ENCODE data around the gene CDH4.
"Not testable (repeated sequence)": the region's sequence is repeated elsewhere in the genome, so short reads cannot be mapped to it uniquely, and the experiment has no call there.

The CDH4 gene

DNA sequence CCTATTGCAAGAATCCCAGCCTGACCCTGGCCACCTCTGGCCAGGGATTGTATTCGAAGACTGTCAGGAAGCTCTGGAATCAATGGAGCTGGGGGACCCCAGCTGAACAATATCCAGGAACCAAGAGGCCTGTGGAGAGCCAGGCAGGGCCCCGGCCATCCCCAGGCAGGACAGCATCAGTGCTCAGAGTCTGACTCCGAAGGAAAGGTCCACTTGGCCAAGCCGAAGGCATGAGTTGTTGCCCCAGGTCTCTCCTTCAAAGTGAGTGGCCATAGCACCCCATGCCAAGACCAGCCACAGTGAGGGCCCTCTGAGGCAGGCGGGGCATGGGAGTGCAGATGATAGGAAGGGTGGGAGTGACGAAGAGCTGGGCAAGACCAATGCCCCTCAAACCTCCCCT is 193.1 kb downstream of the CDH4 start:
- DNase-seq, result no peak

DNA sequence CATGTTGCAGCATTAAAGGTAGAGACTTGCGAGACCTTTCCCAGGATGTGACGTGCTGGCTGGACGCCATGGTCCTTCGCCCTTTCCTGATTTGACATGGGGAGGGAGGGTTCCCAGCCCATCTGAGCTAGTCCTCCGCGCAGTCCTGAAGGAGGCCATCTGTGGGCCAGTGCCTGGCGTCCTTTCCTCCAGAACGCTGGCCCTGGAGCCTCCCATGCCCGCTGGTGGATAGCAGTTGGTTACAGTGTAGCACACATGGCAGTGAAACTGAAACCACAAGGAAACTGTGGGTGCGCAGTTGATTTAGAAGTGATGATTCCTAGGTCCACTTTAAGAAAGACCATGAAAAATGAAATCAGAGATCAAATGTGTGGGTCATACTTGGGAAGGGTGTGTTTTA is 193.7 kb downstream of the CDH4 start:
- no peak for DNase-seq

DNA sequence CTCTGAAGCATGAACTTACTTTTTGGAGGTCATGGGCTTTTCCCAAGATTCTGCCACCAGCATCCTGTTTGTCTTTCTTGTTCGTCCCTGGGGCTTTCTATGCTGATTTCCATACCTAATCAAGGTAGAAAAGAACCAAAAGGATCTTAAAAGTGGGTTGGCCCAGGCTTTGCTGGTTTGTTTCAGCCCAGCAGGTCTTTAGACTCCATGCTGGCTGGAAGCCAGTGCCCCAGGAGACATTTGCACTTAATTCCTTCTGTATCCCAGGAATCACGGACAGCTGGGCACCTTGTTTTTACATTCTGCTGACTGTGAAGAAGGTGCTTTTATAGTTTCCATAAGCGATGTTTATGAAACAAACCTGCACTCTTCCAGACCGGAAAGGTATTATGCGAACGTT is 195.9 kb downstream of the CDH4 start:
- DNase-seq, result no peak

DNA sequence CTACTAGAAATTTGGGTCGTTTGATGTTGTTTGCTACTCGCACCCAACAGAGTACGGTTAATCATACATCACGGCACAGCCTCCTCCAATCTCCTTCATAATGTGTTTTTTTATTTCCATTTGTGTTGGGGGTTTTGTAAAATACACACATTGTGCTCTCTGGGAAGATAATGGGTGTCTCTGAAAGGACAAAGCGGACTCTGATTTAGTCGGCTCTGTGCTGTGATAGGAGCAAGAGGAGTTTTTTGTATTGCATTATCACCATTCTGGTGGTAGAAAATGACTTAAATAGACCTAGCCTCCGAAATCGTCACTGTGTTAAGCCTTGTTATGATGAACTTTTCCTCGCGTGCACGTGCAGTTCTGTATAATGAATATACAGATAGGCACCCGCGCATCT is 196.3 kb downstream of the CDH4 start:
- DNase-seq, result no peak

DNA sequence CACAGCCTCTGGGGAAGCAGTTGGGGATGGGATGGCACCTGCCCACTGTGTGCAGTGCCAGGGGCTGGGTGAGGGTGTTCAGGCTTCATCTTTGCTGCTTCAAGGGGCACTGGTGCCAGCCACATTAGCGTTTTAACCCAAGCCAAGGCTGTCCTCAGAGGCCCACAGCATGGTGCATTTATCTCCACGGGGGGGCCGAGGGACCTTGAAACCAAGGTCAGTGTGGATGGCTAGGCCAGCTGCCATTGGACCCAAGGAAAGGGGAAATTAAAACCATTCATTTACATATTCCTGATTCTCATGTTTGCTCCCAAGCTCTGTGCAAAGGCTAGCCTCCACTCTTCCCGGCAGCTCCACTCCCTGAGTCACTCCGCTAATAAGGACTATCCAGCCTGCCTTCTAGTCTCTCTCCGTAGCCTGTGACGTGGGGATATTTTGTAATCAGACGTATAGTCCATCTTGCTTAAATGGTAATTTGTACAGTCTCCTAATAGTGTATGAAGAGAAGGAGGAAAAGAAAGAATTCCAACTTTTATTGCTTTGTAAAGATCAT is 197.1 kb downstream of the CDH4 start:
- DNase-seq, result no peak

DNA sequence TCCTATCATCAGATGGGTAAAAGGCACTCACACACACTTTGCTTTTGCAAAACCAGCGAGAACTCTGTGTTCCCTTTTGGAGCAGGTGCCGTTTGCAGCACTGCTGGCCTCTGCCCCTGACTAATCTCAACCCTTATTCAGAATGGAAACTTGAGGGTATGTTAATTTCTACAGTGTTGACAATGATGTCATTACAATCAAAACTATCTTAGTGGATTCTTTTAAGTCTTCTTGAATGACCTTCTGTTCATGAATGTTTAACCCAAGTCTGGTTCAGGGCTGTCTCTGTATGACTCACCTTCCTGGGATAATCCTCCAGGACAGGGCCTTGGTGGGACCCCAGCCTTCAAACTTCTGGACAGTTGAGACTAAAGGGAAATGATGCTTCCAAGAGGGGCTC is 197.9 kb downstream of the CDH4 start:
- no peak for DNase-seq

DNA sequence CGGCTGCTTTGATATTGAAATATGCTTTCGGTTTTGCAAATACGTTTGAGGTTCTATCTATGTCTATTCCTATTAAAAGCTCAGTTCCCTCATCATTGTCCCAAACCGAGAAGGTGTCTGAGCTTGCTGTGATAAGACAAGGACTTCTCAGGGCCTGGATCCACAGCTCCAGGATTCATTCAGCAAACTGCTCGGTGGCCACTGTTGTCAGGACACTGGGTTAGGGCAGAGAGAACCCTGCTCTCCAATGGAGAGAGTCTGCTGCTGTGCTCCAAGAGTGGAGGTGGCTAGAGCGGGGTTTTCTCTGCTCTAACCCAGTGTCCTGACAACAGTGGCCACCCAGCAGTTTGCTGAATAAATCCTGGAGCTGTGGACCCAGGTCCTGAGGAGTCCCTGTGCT is 198.5 kb downstream of the CDH4 start:
- DNase-seq, result no peak

DNA sequence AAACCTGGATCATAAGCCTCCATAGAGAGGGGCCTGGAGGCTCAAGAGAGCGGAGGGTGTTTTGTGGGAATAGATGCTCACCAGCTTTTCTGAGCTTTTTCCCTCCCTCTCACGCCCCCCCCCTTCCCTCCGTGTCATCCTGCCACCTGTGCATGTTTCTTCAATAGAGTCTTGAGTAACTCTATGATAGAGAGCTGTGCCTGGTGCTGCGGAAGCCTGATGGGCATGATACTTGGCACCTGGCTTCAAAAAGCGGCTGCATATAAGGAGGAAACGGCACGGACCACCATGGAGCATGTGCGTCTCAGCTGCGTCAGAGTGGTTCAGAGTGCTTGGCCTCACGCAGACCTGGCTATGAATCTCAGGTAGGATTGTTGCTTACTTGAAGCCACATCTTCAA is 198.9 kb downstream of the CDH4 start:
- DNase-seq, result no peak

DNA sequence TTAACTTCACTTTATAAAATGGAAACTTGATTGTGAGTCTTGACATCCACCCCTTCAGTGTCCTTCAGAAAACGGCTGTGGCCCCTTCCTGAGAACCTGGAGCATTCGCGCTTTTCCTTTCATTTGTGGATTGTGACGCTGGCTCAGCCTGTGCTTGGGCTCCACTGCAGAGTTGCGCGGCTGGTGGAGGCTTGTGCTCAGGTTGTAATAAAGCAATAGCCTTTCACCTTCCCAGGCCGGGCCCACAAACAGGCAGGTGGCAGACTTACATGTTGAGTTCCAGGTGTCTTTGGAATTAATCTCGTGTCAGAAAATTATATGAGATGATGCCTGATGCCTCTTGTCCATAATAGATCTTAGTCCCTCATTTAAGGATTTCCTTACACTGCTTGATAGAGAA is 199.9 kb downstream of the CDH4 start:
- DNase-seq, result no peak

DNA sequence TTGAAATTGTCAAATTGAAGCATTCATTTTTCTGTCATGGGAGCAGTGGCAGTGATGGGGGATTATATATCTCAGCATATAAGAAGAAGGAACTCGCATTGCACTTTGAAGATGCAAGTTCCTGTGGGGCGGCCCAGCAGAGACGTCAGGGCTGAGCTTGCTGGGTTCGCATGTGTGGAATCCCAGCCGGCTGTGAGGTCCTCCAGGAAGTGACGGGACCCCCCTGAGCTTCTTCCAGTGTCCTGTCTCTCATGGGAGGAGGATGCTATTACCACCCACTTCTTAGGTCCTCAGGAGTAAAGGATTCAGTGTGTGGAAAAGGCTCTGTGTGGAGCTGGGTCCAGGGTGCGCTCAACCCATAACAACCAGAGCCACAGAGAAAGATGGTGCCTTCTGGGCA is 201.2 kb downstream of the CDH4 start:
- no peak for DNase-seq

DNA sequence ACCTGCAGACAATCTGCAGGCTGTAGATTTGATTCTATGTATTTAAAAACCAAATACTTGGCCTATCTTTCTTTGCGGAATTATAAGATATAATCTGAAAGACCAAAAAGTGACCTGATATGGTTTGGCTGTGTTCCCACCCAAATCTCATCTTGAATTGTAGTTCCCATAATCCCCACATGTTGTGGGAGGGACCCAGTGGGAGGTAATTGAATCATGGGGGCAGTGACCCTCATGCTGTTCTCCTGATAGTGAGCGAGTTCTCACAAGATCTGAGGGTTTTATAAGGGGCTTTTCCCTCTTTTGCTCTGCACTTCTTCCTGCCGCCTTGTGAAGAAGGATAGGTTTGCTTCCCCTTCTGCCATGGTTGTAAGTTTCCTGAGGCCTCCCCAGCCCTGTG is 201.6 kb downstream of the CDH4 start:
- DNase-seq, result not testable (repeated sequence)

DNA sequence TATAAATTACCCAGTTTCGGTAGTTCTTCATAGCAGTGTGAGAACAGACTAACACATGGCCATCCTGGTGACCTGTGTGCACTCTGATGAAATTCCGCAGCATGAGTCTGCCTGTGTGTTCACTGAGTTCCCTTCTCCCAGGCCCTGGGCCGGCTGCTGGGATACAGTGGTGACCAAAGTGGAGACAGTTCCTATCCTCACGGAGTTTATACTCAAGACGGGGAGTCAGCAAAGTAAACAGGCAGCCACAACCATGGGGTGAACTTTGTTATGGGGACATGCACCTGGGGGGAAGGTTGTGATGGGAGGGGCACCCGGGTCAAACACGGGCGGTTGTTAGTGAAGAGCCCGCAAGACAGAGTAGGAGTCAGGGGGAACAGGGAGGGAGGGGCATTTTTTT is 202.0 kb downstream of the CDH4 start:
- DNase-seq, result no peak

DNA sequence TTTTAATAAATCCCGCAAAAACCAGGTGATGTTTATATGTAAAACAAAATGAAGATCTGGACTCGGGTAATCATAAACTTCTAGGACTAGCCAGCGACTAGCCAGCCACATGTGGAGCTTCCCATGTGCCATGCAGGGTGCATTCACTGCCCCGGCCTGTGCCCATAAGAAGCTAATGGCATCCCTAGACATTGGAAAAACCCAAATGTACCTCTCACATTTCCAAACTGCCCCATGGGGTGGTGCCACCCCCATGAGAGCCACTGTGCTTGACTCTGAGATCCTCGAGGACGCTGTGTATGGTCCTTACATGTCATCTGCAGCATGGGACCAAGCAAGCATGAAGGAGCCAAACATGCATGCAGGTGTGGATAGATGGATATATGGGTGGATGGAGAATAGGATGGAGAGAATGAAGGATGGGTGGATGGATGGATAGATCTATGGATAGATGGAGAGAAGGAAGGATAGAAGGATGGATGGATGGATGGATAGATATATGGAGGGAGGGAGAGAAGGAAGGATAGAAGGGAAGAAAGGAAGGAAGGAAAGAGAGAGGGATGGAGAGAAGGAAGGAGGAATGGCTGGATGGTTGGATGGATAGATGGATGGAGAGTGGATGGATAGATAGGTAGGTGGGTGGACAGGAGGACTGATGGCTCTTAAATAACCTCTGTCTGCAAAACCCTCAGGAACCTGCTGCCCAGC is 203.6 kb downstream of the CDH4 start:
- no peak for DNase-seq

DNA sequence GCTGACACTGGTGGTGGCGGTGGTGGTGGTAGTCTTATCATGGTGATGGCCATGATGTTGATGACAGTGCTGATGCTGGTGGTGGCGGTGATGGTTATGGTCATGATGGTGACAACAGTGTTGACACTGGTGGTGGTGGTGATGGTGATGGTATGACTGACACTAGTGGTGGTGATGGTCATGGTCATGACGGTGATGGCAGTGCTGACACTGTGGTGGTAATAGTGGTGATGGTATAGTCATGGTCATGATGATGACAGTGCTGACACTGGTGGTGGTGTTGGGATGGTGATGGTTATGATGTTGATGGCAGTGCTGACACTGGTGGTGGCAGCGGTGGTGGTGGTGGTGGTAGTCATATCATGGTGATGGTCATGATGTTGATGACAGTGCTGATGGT is 205.7 kb downstream of the CDH4 start:
- DNase-seq, result no peak

DNA sequence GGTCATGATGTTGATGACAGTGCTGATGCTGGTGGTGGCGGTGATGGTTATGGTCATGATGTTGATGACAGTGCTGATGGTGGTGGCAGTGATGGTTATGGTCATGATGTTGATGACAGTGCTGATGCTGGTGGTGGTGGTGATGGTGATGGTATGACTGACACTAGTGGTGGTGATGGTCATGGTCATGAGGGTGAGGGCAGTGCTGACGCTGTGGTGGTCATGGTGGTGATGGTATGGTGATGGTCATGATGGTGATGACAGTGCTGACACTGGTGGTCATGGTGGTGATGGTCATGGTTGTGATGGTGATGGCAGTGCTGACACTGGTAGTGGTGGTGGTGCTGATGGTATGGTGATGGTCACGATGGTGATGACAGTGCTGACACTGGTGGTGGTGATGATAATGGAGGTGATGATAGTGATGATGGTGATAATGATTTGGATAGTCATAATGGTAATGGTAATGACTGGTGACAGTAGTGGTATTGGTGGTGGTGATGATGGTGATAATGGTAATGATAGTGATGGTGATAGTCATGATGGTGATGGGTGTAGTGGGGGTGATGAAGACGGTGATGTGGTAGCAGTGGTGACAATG is 206.2 kb downstream of the CDH4 start:
- DNase-seq, result no peak

DNA sequence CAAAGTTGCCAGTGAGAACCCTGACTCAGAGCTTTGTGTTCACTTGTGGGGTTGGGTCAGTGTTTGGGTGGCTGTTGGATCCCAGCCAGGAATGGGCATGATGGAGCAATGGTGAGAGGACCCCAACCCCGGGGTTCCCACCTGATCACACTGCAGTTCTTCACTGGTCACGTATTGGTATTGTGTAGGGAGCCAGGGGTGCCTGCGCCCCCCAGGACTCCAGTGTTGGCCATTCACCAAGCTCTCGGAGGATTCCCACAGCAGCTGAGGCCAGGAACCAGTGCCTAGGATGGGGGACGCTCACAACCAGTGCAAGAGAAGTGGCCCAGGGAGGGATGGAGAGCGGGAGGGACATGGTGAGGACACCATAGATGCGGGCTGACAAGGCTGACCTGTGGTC is 207.2 kb downstream of the CDH4 start:
- no peak for DNase-seq

DNA sequence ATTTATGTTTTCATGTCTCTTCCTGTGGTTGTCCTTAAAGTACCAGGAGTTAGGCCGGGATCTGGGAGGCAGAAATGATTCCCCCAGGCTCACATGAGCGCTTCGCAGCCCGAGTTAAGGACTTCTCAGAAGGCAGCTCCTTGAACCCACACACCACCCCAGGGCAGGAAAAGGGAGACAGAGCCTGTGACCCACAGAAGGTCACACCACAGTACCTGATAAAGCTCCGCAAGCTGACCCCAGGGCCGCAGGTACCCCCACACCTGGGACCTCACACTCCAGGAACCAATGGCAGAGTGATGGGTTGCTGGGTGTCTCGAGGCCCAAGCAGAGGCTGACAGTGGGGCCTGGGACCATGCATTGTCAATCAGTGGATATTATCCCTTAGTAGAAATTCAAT is 207.6 kb downstream of the CDH4 start:
- no peak for DNase-seq

DNA sequence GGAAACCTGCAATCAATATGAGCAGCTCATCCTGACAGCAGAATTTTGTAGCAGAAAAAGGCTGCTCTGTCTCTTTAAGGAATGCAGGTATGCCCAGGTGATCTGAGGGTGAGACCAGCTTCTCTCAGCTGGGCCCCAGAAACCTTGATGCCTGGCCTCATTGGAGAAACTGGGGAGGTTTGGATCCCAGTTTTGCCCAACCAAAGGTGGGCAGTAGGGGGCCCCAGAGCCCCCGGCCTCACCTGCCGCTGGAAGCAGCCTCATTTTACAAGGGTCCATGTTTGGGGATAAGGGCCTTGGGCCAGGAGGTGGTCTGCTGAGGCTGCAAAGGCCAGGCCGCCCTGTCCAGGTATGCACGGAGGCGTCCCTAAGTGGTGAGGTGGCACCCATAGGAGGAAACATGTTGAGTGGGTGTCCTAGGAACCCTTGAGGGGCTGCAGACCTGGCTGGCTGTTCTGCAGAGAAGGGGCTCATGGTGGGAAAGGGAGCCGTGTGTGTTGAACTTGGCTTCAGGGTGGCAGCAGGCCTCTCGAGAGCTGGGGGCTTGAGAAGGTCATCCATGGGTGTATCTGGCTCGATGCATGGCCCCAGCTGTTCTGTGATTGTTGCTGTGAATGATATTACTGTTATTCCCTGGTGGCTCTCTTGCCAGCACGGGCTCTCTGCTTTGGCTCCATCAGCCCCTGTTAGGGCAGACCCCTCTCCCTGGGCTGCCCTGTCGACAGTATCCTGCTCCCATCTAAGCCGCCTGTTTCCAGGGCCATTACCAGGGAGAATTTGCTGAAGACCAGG is 208.4 kb downstream of the CDH4 start:
- no peak for DNase-seq

DNA sequence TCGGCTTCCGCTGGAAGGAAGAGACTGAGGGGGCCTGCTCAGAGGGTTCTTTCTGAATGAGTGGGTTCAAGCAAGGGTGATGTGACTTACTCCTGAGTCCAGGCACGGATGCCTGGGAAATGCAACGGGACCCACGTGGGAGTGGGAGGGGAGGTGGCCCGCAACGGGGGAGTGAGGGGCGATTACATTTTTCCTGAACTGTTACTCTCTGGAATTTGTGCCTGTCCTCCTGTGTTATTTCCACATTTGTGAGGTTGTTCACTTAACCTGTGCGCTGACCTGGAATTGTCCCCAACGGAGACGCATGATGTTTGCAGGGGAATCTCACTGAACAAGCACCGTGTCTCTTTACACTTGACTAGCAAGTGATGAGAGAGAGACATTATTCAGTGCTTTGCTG is 209.4 kb downstream of the CDH4 start:
- DNase-seq, result no peak

DNA sequence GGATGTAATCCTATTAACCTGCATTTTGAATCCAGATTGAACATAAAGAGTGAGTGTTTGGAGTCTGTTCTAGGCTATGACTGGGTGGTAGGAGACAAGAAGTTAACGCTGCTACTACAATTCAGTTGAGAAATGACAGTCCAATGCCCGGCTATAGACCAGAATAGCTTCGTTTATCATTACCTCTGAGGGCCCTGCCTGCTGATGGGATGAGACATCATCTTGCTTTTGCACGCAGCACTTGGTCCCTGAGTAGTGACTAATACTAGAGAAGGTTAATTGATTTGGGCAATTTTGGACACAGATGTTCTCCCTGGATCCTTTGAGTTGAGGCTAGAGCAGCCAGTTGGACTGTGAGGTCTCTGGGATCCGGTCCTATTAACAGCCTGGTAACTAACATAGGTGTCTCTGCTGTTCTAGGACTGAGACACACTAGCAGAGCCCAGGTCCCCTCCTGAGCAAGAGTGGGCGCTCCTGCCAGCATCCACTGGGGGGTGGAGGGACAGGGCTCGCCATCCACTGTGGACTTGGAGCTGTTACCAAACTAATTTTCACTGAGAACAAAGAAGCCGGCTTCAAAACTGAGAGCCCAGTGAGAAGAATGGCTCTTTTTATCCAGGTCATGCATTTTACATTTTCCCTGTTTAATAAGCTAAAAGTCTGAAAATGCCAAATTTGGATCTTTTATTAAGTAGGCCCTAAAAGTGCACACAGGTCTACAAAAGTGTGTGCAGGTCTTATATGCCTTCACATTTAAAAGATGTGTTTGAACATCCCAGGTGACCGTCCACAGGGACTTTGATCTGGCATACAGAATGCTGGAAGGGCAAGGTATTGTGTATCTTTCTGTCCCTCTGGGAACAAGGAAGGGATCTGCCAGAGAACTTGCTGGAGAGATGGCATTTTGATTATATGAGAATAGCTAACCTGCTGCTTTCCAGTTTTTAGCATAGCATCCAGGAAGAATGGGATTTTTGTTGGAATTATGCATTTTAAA is 212.5 kb downstream of the CDH4 start:
- DNase-seq, result no peak

DNA sequence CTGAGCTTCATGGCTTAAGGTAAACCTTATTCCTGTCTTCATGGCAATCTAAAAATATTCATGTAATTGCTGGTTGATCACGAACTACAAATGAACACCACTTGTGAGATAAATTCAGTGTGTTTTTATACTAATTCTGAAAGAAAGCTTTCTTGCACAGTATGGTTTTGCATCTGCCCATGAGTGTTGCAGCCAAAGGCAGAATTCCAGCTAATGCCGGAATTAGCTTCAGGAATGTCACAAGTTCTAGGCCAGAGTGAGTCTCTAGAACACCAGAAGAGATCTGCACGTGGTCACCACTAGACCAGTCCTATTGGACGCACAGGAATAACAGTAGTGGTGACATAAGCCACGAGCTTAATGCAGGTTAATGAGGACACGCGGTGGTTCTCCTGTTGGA is 223.7 kb downstream of the CDH4 start:
- no peak for DNase-seq

DNA sequence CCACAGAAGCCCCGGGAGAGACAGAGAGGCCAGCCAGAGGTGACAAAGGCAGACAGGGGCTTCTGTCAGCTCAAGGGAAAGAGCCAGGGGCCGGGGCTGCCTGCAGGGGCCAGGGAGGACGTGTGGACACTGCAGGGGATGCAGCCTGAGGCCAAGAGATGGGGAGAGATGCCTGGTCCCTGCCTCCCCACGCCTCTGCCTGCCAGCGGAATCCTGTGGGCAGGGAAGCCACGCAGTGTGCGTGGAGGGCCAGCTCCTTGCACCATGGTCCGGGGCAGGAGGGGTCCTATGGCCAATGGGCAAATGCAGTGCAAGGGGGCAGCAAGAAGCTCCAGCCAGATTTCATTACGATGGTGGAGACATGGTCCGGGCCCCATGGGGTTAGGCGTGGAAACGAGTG is 224.9 kb downstream of the CDH4 start:
- DNase-seq, result no peak

DNA sequence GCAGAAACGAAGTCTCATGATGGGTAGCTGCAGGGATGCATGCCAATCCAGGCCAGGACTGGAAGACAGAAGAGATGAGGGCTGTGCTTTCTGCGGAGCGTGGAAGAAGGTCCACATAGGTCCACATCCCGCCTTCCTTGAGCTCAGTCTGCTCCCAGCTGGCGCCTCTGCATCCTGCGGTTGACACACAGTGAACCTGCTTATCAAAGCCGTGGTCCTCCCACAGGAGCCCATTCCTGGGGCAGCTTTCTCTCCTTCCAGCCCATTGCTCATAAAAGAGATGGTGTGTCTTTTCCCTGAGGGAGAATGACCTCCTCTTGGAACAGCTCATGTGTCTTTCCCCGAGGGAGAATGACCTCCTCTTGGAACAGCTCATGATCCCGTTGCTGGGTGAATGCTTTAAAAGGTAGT is 225.4 kb downstream of the CDH4 start:
- DNase-seq, result no peak

Measured in NCI-H2171 treated with DMSO at 0.1 percent for 48 hours (cell line).